NCI-H748 (cell line): Measurements from ENCODE around the gene PIP4K2A.

Source experiments
- DNase-seq: peaks from one replicate; lab custom pipeline; 2025; ENCODE audit not compliant: unreplicated experiment; lab: John Stamatoyannopoulos, UW

PIP4K2A gene

DNA sequence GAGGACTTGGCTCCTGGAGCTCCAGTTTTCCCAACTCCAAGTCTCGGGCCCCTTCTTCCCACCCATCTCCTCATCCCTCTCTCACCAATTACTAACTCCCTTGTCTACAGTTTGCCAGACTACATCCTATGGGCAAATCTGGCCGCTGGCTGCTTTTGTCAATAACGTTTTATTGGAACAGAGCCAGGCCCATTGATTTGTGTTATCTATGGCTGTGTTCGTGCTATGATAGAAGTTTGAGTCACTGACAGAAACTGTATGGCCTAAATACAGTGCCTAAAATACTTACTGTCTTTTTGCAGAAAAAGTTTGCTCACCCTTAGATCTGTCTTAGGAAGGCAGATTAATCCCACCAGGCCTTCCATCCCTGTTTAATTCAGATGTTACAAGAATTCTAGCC lies 71.3 kb downstream of the PIP4K2A start:
- DNase-seq: peak; percentile 16

DNA sequence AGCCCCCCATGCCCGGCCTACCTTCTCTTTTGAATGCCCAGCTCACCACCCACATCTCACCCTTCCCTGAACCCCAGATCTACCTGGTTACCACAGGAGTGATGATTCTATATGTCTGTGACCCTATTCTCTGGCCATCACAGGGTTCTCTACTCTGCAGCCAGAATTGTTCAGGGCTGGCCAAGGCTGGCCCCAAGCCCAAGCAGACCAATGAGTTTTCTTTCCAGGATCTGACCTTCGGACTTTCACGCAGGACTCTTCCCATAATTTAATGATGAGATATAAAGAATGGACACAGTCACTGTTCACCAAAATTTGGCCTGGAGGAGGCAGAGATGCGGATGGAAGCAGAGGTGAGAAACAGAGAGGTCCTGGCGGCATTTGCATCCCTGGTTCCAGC lies 72.6 kb downstream of the PIP4K2A start:
- no peak for DNase-seq

DNA sequence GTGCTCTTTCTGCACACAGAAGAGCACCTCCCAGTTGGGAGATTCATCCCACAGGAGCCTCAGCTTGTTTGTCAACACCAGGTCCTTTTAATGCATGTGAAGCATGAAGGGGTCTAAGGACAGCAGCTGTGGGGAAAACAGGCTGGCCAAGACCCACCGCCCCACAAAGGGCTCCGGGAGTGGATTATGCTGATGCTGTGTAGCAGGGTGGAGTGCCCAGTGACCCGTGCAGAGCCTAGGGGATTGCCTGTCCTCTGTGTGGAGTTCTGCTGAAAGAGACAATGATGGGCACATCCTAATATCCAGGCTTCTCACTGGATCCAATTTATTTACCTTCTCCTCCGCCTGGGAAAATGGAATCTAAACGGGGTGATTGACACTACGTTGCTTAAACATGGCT lies 74.0 kb downstream of the PIP4K2A start:
- DNase-seq: no peak

DNA sequence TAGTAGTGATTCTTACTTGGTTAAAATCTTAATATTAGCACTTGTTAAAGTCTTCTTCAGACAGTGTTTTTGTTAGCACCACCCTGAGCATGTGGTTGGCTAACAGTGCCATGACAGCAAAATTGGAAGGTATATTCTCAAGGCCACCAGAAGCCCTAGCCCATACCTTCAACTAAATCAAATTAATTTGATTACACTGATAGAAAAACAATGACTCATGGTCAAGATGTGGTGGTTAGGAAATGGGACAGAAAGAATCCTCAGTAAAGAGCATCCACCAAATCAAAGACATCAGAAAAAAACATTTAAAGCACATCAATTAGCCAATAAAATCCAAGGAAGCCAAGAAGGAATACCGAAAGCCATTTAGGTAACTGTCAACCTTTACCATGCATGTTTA lies 75.5 kb downstream of the PIP4K2A start:
- DNase-seq: no peak

DNA sequence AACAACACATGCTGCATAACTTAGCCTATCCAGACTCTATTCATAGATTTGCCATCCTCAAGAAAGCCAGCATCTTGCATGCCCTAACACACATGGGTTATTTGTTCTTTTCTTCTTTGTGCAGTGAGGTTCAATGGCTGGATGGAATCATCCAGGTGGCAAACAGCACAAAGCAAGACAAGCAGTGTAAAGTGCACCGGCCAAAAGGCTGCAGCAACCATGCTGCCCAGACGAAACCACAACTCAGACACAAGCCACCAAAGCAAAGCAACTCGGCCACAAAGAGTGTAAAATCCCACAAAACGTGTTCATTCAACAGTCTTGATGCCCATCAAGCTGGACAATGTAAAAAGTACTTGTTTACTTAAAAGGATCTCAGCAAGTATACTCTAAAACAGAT lies 76.9 kb downstream of the PIP4K2A start:
- no peak for DNase-seq

DNA sequence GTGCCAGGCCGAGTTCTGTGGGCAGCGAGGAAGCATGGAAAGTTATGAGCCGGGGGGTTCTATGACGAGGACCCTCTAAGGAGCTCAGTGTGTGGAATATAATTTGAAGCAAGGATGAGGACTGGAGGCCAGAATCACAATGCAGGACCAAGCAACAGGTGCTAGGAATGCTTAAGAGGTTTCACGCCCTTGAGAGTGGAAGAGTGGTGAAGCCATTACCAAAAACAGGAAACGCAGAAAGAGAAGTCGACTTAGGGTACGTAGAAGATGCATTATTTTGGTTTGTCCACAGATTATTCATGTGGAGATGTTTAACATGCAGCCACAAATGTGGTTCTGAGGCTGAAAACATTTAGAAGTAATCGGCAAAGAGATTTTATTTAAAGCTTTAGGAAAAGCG lies 78.7 kb downstream of the PIP4K2A start:
- no peak for DNase-seq

DNA sequence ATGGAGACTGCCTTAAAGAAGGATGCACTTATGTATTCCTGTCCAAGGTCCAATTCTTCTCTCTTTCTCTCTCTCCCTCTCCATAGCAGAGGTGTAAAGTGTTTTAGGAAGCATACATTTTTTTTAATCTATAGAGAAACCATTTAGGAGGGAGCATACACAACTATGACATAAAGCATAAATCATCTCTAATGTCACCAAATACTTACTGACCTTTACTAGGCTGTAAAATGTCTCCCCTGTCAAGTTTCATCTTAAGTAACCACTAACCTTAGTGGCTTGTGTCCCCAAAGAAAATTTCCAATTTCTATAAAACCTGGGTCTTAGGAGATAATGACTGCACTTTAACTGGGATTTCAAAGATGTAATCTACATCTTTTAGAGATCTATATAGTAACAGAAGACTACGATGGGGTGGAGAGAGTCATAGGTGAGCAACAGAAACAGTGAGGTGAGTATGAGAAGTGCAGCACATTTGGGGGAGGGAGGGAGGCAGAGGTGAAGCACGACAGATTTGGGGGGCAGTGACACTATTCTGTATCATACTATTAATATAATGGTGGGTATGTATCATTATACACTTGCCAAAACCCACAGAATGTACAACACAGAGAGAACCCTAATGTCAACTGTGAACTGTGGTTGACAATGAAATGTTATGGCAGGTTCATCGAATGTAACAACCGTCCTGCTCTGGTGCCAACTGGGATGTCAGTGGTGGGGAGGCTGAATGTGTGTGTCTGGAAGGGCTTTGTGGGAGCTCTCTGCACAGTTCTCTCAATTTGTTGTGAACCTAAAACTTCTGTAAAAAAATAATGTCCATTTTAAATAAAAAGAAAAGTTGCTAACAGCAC lies 79.5 kb downstream of the PIP4K2A start:
- DNase-seq: no peak

DNA sequence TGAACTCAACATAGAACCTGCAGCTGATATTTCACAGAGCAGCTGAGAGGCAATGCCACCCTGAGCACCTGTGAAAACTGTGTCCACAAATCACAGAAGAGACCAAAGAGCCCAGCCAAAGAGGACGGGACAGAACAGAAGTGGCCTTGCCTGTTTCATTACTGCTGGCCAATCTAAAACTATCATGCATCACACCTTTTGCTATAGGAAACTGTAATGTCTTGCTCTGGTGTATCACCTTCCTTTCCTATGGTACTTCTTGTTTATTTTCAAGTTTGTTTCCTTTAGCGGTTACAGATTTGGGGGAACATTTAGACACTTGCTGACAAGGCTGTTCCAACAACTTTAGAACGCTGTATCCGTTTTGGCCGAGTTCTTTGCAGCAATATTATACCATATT lies 80.3 kb downstream of the PIP4K2A start:
- no peak for DNase-seq

DNA sequence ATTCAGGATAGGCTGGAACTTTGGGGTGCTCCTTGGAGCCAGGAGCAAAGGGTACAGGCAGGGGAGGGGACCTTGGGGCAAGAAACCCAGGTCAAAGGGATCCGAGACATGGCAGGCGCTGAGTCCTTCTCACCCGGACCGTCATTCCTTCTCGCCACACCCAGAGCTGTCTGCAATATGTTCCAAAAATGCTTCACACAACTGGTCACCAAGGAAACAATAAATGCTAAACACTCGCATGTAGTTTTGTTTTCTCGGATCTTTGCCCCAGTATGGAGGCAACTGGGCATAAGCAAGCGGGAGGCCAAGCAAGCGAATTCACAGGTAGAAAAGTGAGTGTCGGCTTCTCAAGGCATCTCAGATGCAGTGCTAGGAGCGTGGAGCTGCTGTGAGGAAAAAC lies 80.8 kb downstream of the PIP4K2A start:
- no peak for DNase-seq

DNA sequence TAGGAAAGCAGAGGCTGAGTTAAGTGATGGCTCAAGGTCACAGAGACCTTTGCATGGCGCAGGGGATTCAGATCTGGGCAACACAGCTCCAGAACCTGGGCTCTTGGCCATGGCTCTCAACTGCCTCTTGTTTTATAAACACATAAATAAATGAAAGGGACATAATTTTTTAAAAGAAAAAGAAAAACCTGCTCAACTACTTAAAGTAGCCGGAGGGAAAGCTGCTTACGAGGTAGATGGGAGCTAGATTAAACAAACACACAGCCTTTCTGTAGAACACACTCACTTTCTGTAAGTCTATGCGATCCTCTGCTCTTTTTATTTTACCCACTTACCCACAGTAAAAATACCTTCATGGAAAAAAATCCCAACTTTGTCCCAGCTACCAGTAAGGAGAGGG lies 81.3 kb downstream of the PIP4K2A start:
- DNase-seq: no peak

DNA sequence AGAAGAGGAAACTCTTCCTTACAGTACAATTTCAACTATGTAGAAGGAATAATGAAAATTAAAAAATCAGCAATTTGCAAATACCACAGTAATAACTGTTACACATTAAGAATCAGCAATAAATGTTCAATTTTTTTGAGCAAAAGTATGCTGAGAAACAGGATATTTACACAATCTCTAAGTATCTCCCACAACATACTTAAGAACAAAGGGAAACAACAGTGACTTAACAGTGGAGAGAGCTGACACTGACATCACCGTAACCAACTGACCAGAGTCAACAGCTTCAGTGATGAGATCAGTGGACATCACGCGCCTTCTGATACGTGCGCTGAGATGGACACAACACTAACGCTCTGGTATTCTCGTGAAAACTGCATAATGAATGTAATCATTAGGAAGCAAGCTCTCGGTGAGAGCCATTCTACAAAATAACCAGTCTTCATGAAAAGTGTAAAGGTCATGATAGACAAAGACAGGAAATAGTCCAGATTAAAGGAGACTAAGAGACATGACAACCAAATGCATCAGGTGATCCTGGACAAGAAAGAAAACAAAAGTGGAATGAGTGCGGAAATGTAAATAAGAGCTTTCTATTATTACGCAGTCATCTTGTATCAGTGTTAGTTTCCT lies 82.6 kb downstream of the PIP4K2A start:
- no peak for DNase-seq

DNA sequence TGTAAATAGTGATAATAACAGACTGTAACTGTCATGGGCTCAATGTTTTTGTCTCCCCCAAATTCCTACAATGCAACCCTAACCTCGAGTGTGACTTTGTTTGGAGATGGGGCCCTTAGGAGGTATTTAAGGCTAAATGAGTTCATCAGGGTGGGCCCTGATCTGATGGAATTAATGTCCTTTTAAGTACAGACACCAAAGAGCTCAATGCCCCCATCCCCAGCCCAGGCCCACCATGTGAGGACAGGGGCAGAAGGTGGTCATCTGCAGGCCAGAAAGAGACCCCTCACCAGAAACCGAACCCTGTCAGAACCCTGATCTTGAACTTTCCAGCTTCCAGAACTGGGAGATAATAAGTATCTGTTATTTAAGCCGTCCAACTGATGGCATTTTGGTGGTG lies 83.2 kb downstream of the PIP4K2A start:
- no peak for DNase-seq

DNA sequence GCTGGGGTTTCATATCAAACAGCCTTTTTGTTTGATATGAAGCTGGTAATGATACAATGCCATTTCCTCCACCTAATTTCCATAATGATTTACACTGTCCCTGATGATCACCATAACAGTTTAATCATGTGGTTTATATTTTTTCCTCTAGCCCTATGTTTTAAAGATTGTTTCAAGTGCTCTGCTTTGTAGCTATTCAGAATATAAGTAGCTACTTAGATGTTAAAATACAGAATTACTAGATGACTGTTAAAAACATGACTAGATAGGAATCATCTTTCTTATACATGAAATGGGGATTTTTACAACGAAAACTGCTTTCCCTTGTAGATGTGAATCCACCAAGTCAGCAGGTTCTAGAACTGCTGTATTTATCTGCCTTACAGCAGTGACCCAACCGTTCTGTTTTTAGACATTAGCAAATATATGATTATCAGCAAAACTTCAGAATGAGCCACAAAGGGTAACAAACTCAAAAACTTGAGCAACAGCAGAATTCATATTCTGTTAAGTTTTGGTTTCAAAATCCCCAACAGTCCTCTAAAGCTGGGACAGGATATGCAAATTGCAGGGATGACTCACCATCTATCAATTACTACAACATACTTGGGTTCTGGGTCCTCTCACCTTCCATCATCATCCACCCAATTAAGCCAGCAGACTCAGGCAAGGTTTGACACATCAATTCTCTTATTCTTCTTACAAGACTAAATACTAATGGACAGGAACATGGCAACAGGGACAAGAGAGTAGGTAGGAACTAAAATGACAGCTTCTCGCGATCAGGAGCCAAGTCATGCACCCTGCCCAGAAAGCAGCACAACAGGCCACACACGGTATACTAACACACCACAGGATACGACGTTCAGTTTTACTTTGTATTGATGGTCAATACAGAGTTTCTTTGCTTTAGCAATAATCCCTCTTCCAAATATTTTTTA lies 83.9 kb downstream of the PIP4K2A start:
- DNase-seq: no peak

DNA sequence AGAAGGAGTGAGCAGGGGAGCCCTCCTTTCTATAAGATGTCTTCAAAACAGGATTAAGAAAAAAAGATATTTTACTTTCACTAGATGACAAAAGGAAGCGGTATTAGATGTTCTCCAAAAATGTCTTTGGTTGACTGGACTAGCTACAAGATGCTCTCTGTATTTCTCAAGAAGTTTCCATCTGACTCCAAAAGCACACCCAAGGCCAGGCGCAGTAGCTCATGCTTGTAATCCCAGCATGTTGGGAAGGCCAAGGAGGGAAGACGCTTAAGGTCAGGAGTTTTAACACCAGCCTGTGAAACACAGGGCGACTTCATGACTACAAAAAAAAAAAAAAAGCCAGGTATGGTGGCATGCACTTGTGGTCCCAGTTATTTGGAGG lies 84.5 kb downstream of the PIP4K2A start:
- DNase-seq: no peak

DNA sequence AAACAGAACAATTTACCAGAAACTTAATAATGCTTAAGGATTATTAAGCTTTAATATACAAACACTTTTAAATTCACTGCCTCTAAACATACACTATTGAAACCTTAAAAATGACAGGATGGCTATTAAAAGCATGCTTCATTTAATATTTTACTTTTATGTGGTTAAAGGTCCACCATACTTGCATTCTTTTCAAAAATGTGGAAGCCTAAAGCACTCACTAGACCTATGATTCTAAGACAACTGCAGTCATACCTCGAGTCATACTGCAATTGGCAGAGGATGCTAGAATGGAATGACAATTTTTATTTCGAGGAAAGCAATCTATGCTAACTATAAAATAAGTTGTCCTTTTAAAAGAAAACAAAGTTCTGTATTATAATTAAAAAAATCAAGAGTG lies 85.3 kb downstream of the PIP4K2A start:
- DNase-seq: no peak

DNA sequence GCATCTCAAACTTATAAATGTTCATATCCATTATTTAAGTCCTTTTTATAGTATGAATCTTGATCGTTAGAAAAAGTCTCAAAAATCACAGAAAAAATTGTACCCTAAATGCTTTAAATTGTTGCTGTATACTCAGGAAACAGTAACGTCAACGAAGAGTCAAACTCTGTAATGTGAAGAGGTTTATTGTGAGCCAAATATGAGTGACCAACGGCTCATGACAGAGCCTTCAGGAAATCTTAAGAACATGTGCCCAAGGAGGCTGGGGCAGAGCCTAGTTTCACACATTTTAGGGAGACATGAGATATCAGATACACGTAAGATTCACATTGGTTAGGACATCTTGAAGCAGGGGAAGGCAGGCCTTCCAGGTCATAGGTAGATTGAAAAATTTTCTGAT lies 86.1 kb downstream of the PIP4K2A start:
- no peak for DNase-seq

DNA sequence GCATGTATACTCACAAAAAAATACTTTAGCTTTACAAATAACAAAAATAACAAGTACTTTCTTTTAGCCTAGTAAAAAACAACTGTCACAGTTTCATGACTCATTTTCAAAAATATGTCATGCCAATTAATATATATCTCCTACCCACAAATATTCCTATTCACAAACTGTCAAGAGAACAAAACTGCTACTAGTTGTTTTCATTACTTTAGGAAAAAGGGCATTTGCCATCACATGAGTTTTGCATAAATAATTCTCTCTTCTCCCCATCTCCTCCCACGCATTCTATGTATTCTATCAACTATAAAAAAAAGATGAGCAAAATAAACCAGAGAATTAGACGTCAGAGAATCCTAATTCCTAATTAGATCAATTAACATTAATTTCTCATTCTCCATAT lies 87.6 kb downstream of the PIP4K2A start:
- no peak for DNase-seq

DNA sequence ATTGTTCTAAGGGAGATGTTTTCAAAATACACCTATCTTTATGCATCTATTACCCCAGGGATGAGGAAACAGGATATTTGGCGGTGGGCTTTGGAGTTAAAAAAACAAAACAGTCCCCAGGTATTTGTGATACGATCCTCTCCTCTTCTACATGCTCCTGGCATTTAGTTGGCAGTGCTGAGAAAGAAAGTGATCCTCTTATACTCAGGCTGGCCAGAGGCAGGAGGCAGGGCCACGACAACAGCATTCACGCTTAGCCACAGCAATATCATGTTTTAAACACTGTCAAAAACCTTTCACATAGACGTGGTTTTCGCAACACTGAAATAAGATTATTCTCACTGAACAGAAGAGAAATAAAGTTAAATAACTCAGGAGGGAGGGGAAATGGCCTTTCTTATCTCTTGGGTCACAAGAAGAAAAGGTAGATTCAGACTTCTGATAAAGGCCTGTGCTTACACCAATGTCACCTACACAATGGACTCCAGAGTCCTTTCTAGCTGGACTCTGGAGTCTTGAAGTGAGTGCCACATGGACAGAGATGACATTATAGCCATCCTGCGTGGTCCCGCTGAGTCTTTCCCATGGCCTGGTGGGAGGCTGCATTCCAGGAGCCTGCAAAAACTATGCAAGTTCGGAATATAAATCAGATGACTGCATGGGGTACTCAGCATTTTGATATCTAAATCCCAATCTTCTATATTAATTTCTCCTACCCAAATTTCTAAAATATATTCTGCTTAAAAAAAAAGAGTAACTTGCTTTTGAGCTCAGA lies 88.7 kb downstream of the PIP4K2A start:
- no peak for DNase-seq

DNA sequence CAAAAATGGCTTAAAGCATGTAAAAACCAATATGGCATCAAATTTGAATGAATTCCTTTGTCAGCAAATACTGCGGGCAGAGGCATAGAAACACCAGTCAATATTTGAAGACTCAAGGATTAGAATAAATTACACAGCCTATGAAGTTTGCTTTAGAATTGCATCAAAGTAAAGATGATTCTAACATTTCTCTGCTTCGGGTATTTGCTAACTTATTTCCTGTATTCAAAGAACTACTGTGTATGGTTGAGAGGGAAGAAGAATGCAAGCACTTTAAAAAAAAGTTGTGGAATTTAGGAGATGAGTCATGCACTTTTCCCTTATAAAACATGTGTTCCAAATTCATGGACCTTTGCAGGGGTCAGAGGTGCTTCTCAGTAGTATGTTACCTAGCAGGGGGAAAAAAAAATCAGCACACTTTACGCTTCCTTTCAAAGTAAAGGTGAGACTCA lies 90.1 kb downstream of the PIP4K2A start:
- no peak for DNase-seq

DNA sequence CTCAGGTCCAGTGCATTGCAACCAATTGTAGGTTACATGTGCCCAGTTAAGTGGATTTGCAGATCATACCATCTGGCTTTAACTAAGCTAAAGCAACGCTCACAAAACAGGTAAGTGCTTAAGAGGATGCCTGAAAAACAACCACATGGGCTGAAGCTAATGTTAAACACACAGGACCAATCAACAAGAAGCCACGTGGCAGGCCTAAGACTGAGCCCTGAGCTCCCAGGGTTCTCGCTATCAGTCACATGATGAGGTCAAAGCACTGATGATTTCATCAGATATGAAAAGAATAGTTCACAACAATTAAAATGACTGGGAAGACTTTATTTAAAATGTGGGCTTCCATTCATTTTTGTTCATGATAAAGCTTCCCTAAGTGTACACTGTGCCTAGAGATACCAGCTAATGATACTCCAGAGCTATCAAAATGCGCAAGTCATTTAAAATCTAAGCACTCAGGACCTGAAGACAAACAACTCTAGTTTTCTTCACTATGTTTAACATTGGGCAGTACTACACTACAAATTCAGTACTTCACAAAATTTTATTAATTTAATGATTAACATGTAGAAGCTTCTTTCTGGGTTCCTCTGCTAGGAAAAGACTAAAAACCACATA lies 90.6 kb downstream of the PIP4K2A start:
- DNase-seq: no peak
